NCI-H2171 treated with DMSO at 0.1 percent for 48 hours (cell line): ENCODE measurements around the gene TRIM25.

ENCODE experiments used
- DNase-seq: peaks from one replicate; lab custom pipeline; 2025; lab: John Stamatoyannopoulos, UW

The TRIM25 gene

GRCh38 chr17:56926270-56926669, 12.4 kb upstream of the TRIM25 start:
- no peak for DNase-seq

GRCh38 chr17:56925088-56925487, 11.2 kb upstream of the TRIM25 start:
- no peak for DNase-seq

DNA sequence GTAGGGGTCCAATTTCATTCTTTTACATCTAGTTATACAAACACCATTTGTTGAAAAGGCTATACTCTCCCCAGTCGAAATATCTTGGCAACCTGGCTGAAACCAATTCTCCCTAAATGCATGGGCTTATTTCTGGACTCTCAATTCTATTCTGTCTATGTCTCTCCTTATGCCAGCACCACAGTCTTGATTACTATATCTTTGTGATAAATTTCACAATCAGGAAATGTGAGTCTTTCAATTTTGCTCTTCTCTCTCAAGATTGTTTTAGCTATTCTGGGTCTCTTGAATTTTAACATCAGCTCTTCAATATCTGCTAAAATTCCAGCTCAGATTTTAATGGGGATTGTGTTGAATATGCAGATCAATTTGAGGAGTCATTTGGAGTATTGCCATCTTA, 5.9 kb upstream of the TRIM25 start:
- no peak for DNase-seq

DNA sequence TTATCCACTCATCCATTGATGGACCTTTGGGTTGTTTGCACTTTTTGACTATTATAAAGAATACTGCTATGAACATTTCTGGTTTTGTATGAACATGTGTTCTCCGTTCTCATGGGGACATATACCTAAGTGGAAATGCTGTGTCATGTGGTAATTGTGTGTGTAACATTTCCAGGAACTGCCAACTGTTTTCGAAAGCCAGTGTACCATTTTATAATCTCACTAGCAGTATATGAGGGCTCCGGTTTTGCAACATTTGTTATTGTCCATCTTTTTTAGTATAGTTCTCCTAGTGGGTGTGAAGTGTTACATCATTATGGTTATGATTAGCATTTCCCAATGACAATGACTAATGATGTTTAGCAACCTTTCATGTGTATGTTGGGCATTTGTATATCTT, 5.1 kb upstream of the TRIM25 start:
- no peak for DNase-seq

GRCh38 chr17:56917559-56918296, 3.9 kb upstream of the TRIM25 start:
- DNase-seq = no peak

GRCh38 chr17:56914581-56915273, 878 bp upstream of the TRIM25 start:
- peak; percentile 42 for DNase-seq

DNA sequence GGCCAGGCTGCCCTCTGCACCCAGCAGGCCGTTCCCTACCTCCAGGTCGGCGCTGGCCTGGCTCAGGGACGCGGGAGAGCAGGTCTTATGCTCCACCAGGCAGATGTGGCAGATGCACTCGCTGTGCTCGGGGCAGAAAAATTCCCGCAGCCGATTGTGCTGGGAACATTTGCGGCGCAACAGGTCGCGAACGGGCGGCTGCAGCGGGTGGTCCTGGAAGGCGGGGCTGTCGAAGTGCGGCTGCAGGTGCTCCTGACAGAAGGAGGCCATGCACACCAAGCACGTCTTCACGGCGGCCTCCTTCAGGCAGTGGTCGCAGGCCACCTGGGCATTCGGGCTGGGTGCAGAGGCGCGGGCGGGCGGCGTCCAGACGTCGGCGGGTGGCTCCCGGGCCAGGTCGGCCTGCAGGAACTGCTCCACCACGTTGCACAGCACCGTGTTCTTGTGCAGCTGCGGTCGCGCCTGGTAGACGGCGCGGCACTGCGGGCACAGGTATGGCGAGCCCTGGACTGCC, 439 bp downstream of the TRIM25 start:
- peak; percentile 65 for DNase-seq

- no peak for DNase-seq
Measured at GRCh38 chr17:56913000-56913311, 893 bp downstream of the TRIM25 start.

- DNase-seq = no peak
Measured at GRCh38 chr17:56912105-56912999, 1.5 kb downstream of the TRIM25 start.

- no peak for DNase-seq
Measured at GRCh38 chr17:56910509-56911235, 3.2 kb downstream of the TRIM25 start.

- no peak for DNase-seq
Measured at GRCh38 chr17:56909742-56910508, 3.9 kb downstream of the TRIM25 start.

- DNase-seq = no peak
Measured at GRCh38 chr17:56908001-56908542, 5.8 kb downstream of the TRIM25 start.

GRCh38 chr17:56903560-56903959, 10.3 kb downstream of the TRIM25 start:
- no peak for DNase-seq

DNA sequence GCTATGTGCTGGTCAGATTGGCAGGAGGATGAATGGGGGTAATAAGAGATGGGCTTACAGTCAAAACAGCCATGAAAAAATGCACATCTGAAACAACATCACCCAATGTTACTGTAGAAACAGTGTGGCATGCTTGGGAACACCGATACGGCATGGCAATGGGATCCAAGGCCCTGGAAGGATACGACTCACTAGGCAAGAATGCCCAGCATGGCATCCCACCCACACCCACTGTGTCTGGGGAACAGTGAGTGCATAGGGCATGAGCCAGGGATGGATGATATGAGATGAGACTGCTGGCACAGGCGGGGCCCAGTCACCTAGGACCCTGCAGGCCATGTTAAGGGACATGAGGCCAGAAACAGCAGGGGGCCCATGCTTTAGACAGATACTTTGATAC, 11.5 kb downstream of the TRIM25 start:
- no peak for DNase-seq

- DNase-seq = no peak
Measured at GRCh38 chr17:56899403-56899802, 14.4 kb downstream of the TRIM25 start.

DNA sequence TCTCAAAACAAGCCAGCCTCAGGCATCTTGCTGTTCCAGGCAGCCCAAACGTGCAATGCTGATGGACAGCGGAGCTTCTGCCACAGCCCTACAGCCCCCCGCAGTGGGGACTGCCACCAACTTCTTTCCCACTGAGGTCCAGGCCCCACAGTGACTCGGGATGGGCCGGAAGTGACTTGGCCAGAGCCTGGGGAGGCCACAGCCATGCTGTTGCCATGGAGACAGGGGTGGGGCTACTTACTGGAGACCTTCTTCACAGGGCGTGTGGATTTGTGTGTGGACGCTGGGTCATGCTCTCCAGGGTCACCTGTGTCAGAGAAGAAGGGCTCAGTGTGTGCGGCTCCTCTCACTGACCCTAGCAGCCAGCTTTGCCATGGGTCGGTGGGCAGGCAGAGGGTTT, 15.0 kb downstream of the TRIM25 start:
- DNase-seq = no peak

DNA sequence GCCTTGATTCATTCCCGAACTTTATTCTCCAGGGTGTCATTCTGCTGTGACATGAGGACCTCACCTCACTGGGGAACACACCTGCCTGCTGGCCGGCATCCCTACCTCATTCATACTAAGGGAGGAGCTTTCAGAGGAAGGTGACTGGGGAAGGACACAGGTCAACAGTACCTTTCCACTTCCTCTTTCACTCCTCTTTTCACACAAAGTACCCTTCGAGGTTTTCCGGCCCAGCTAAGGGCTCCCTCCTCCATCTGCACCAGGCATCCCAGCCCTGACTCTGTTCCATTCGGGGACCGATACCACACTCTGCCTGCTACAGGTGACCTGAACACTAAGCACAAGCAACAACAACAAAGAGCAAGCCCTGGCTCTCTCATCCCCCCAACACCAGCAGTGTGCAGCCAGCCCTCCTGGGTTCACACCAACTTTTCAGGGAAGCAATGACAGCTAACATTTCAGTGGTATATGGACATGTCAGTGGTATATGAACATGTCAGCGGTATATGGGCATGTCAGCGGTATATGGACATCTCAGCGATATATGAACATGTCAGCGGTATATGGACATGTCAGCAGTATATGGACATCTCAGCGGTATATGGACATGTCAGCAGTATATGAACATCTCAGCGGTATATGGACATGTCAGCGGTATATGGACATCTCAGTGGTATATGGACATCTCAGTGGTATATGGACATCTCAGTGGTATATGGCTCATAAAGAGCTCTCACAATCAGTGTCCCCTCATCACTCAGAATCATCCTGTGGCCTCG, 16.0 kb downstream of the TRIM25 start:
- no peak for DNase-seq

DNA sequence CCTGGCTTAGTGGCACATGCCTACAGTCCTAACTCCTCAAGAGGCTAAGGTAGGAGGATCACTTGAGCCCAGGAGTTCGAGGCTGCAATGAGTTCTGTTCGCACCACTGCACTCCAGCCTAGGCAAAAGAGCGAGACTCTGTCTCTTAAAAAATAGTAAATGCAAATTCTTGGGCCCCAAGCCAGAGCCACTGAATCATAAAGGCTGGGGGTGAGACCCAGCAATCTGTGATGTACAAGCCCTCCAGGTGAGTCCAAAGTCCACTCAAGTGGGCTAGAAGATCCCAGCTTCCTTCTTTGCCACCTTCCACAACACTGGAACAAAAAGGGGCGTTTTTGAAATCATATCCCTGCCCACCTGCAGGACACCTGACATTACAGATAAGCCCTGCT, 16.9 kb downstream of the TRIM25 start:
- DNase-seq = no peak

- DNase-seq = no peak
Measured at GRCh38 chr17:56896217-56896967, 17.5 kb downstream of the TRIM25 start.
